GM18505 (cell line): ENCODE measurements around the gene IL1B.

Experiments used
- ATAC-seq: cut with Tn5 transposase; IDR thresholded peaks from one replicate; pipeline ENCODE4 v1.9.1; 2021; ENCODE audit not compliant: unreplicated experiment
- POLR2A ChIP-seq: IDR thresholded peaks from 4 replicates; pipeline ENCODE4 v1.6.1; 2011; ENCODE audit warnings: borderline replicate concordance; ENCODE audit not compliant: insufficient read depth, insufficient read length; ENCODE audit errors: extremely low read depth

IL1B gene

GRCh38 chr2:112784199-112785189, 52.1 kb downstream of the IL1B start, which contains the start of gene IL1A:
Gene IL1A (minus strand): TSS chr2:112784493. CDS start chr2:112783770, 723 bp downstream.
- ATAC-seq: no peak
- TF ChIP-seq POLR2A: peak; percentile 59

GRCh38 chr2:112783187-112783714, 53.3 kb downstream of the IL1B start:
- peak; percentile 12 for ATAC-seq

GRCh38 chr2:112782234-112782799, 54.3 kb downstream of the IL1B start:
- TF ChIP-seq POLR2A: no peak
- peak; percentile 69 for ATAC-seq

More at GRCh38 chr2:112783187-112783714, 53.3 kb downstream of the IL1B start:
- TF ChIP-seq POLR2A: no peak
